Liver (tissue), 3 donors: ENCODE measurements around the gene RGS13.

Experiments used
- HNF4G ChIP-seq: IDR thresholded peaks from 2 replicates; pipeline ENCODE4 v1.6.1; 2016; ENCODE audit warnings: antibody characterized with exemption
- TF ChIP-seq, protein P1 (sequence below): fragments of 150-350 bp; IDR thresholded peaks from 2 replicates; pipeline ENCODE4 v1.5.1; 2017; ENCODE audit warnings: improper control_type of control experiment, low read depth, low read length; ENCODE audit not compliant: missing input control
- donor health status: healthy.
- donor health status: healthy.

DNA sequence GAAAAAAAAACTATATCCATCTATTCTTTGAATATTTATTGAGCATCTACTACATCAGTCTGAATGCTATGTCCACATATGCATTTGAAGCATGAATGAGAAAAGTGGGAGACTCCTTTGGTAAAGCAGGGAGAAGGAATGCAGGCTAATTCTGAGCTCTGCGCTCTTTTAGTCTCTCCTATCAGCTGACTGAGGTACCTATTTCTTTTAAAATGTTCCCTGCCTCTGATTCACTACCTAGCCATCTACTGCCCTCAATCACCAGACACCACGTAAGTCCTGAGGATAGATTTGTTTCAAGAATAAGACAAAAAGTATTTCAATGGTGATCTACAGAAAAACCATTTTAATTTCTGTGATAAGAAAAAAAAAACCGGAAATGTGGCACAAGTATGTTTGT is 3.8 kb upstream of the RGS13 start:
- TF ChIP-seq HNF4G: no peak
- TF ChIP-seq, protein P1, sequence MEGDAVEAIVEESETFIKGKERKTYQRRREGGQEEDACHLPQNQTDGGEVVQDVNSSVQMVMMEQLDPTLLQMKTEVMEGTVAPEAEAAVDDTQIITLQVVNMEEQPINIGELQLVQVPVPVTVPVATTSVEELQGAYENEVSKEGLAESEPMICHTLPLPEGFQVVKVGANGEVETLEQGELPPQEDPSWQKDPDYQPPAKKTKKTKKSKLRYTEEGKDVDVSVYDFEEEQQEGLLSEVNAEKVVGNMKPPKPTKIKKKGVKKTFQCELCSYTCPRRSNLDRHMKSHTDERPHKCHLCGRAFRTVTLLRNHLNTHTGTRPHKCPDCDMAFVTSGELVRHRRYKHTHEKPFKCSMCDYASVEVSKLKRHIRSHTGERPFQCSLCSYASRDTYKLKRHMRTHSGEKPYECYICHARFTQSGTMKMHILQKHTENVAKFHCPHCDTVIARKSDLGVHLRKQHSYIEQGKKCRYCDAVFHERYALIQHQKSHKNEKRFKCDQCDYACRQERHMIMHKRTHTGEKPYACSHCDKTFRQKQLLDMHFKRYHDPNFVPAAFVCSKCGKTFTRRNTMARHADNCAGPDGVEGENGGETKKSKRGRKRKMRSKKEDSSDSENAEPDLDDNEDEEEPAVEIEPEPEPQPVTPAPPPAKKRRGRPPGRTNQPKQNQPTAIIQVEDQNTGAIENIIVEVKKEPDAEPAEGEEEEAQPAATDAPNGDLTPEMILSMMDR: no peak
